Measurements from ENCODE around the gene EEA1. TPM values are rescaled to one million over a fixed set of nuclear protein-coding genes. Genes with fewer than 3 reads are reported as not detected.

Gene EEA1
- total and polyA plus RNA-seq, 9 donors, result 5.0 to 41.1 (median 32.1) TPM

DNA sequence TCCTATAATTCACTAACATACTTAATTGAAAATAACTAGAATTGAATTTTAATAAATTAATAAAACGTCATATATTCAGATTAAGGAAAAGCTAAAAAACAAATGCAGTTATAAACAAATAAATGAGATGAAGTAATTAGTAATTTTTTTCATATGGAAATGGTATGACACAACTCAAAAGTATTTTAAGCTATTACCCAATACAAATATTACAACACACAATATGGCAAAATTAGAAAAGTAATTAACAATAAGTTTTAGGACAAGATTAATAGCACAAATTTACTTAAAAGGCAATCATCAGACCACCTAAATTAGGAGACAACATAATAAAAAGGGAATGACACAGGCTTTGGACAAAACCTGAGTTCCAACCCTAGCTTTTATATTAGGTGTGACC is 81.7 kb downstream of the EEA1 start:
- Histone ChIP-seq H3K4me3 (no peak overlapping the region), H3K9me3 (no peaks in the 10 kb centered on the region), H3K27me3 (no peaks in the 10 kb centered on the region), H3K4me1 (ENCODE audit: insufficient read depth) (no peaks in the 10 kb centered on the region), H3K36me3 (no peaks in the 10 kb centered on the region), H3K27ac (no peak overlapping the region)
- DNase-seq, result no peak
- TF ChIP-seq POLR2A (IDR thresholded peaks at IDR 0.05), result no peak
- TF ChIP-seq, protein P1, sequence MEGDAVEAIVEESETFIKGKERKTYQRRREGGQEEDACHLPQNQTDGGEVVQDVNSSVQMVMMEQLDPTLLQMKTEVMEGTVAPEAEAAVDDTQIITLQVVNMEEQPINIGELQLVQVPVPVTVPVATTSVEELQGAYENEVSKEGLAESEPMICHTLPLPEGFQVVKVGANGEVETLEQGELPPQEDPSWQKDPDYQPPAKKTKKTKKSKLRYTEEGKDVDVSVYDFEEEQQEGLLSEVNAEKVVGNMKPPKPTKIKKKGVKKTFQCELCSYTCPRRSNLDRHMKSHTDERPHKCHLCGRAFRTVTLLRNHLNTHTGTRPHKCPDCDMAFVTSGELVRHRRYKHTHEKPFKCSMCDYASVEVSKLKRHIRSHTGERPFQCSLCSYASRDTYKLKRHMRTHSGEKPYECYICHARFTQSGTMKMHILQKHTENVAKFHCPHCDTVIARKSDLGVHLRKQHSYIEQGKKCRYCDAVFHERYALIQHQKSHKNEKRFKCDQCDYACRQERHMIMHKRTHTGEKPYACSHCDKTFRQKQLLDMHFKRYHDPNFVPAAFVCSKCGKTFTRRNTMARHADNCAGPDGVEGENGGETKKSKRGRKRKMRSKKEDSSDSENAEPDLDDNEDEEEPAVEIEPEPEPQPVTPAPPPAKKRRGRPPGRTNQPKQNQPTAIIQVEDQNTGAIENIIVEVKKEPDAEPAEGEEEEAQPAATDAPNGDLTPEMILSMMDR (IDR thresholded peaks at IDR 0.05), result no peak
- no peak for TF ChIP-seq EP300 (IDR thresholded peaks at IDR 0.05)
- WGBS, 3 donors, result 84 to 86% (median 86%) methylated on average over 1 of the region's 1 CpG
- intact Hi-C loops (cut with DNase I), result no loop called here

DNA sequence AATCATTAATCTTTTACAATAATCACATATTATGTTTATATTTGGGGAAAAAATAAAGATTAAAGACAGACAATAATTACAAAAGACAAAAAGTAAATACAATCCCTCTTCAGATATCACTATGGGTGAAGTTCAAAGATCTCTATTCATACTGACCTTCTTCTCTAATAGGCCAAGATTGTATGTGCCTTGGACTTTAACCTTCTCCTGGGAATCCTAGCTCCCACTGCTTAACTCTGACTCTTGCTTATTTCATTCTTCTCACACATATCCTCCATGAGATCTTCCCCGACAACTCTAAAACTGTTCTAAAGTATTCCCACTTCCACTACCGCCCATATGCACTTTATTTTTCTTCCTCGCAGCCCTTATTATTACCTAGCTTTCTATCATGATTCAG is 83.8 kb downstream of the EEA1 start:
- intact Hi-C loops (cut with DNase I), result no loop called here
- 93 to 97% (median 97%) methylated on average over 3 of the region's 3 CpGs for WGBS, 3 donors
- TF ChIP-seq EP300 (IDR thresholded peaks at IDR 0.05) (no peak), POLR2A (IDR thresholded peaks at IDR 0.05) (no peak)
- TF ChIP-seq, protein P1 (IDR thresholded peaks at IDR 0.05), result no peak

DNA sequence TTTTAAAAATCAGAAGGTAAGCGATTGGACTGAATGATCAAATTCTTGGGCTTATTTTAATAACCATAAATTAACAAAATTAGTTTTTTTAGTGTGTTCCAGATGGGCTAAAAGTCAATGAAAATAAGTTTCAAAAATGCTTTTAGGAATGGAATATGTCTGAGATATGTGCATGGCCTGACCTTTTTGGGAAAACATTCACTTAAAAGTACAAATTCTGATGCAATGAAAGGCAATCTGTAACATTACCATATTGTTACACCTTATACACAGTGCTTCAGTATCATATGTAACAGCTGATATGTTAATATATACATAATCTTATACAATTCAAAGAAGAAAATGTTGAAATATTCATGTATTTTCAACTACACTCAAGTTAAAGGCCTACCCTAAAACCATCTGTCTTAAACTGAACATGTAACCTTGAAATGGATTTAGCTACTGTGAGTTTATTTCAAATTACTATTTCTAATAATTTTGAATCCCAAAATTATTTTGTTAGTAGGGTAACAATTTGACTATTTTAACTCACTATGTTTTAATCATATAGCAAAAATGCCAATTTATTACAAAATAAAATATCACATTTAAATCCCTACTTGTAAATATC is 84.8 kb downstream of the EEA1 start:
- no peaks in the 10 kb centered on the region for H3K9me3 ChIP-seq
- TF ChIP-seq EP300 (IDR thresholded peaks at IDR 0.05) (no peak), POLR2A (IDR thresholded peaks at IDR 0.05) (no peak)
- TF ChIP-seq, protein P1 (IDR thresholded peaks at IDR 0.05), result no peak
- H3K4me1 ChIP-seq (ENCODE audit: insufficient read depth), result no peaks in the 10 kb centered on the region
- no peak overlapping the region for H3K27ac ChIP-seq
- H3K27me3 ChIP-seq, result no peaks in the 10 kb centered on the region
- no peak for DNase-seq
- no peaks in the 10 kb centered on the region for H3K36me3 ChIP-seq
- WGBS, 3 donors, result 80 to 89% (median 88%) methylated on average over 1 of the region's 1 CpG
- H3K4me3 ChIP-seq, result no peak overlapping the region
- intact Hi-C loops (cut with DNase I), result no loop called here

More for the DNA sequence above, 83.8 kb downstream of the EEA1 start:
- Histone ChIP-seq H3K27me3 (no peaks in the 10 kb centered on the region), H3K36me3 (no peaks in the 10 kb centered on the region), H3K27ac (no peak overlapping the region), H3K4me3 (no peak overlapping the region), H3K9me3 (no peaks in the 10 kb centered on the region), H3K4me1 (ENCODE audit: insufficient read depth) (no peaks in the 10 kb centered on the region)
- no peak for DNase-seq

DNA sequence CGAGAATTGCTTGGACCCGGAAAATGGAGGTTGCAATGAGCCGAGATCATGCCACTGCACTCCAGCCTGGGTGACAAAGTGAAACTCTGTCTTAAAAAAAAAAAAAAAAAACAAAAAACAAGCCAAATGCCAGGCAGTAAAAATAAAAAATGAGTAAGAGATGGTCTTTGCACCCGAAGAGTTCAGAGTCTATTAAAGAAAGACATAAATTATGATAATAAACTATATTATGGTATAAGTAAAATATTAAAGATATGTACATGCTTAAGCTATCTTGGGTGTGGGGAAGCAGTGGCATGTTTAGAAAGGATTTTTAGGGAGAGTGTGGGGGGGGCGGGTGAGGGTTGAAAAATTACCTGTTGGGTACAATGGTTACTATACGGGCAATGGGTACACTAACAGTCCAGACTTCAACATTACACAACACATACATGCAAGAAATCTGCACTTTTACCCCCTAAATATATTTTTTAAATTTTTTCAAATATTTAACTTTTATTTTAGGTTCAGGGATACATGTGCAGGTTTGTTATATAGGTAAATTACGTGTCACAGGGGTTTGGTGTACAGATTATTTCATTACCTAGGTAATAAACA is 99.3 kb downstream of the EEA1 start:
- Histone ChIP-seq H3K9me3 (no peaks in the 10 kb centered on the region), H3K4me3 (no peak overlapping the region), H3K4me1 (ENCODE audit: insufficient read depth) (peaks cover 3% of the 10 kb centered on the region), H3K27me3 (no peaks in the 10 kb centered on the region), H3K27ac (no peak overlapping the region), H3K36me3 (no peaks in the 10 kb centered on the region)
- TF ChIP-seq, protein P1 (IDR thresholded peaks at IDR 0.05), result no peak
- TF ChIP-seq EP300 (IDR thresholded peaks at IDR 0.05), result no peak
- TF ChIP-seq POLR2A (IDR thresholded peaks at IDR 0.05), result no peak
- intact Hi-C loops (cut with DNase I), result no loop called here
- DNase-seq, result no peak
- 89 to 94% (median 91%) methylated on average over 7 of the region's 7 CpGs for WGBS, 3 donors
